ENCODE results near the gene AP2A1.

The AP2A1 gene

DNA sequence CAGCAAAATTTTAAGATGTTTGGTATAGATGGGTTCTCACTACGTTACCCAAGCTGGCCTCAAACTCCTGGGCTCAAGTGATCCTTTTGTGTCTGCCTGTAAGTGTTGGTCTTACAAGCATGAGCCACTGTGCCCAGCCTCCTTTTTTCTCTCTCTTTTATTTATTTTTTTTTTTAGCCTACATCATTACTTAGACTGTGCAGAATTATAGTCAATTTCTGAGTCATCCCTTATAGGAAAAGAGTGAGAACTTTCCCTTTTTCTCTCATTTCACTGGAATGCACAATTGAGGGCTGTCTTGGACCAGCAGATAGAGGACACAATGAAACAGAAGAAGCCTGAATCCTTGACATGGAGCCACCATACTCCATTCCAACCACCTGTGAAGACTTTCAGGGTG is 17.0 kb upstream of the AP2A1 start:
- no peak for DNase-seq (ENCODE audit: low read depth)
- no peak overlapping the region for H3K4me3 ChIP-seq (replicated peaks; ENCODE audit: low read depth, low read length)
- TF ChIP-seq, protein P1, sequence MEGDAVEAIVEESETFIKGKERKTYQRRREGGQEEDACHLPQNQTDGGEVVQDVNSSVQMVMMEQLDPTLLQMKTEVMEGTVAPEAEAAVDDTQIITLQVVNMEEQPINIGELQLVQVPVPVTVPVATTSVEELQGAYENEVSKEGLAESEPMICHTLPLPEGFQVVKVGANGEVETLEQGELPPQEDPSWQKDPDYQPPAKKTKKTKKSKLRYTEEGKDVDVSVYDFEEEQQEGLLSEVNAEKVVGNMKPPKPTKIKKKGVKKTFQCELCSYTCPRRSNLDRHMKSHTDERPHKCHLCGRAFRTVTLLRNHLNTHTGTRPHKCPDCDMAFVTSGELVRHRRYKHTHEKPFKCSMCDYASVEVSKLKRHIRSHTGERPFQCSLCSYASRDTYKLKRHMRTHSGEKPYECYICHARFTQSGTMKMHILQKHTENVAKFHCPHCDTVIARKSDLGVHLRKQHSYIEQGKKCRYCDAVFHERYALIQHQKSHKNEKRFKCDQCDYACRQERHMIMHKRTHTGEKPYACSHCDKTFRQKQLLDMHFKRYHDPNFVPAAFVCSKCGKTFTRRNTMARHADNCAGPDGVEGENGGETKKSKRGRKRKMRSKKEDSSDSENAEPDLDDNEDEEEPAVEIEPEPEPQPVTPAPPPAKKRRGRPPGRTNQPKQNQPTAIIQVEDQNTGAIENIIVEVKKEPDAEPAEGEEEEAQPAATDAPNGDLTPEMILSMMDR (IDR thresholded peaks at IDR 0.05; ENCODE audit: low read length, missing control alignments), result no peak

DNA sequence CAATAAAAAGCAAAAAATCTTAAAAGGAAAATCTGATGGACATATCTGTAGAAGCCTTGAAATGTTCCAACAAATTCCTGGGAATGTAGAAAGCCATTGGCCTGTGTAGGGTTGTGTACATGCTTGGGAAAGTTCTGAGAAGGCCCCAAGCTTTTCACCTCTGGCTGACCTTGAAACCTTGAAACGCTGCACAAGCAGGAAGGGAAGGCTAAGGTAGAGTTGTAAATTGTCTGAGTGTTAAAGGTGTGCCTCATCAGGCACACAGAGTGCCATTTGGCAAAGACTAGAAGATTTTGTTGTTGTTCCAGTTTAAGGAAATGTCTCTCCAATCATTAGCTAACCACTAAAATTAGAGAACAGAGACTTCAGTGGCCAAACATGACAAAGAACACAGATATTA is 14.1 kb upstream of the AP2A1 start:
- no peak for DNase-seq (ENCODE audit: low read depth)
- no peak overlapping the region for H3K4me3 ChIP-seq (replicated peaks; ENCODE audit: low read depth, low read length)
- TF ChIP-seq, protein P1 (IDR thresholded peaks at IDR 0.05; ENCODE audit: low read length, missing control alignments), result no peak

DNA sequence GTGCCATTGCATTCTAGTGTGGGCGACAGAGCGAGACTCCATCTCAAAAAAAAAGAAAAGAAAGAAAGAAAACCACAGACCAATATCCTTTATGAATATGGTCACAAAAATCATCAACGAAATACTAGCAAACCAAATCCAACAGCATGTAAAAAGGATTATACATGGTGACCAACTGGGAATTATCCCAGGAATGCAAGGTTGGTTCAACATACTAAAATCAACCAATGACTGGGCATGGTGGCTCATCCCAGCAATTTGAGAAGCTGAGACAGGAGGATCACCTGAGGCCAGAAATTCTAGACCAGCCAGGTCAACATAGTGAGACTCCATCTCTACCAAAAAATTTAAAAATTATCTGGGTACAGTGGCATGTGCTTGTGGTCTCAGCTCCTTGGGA is 10.8 kb upstream of the AP2A1 start:
- no peak for DNase-seq (ENCODE audit: low read depth)
- TF ChIP-seq, protein P1 (IDR thresholded peaks at IDR 0.05; ENCODE audit: low read length, missing control alignments), result no peak
- H3K4me3 ChIP-seq (replicated peaks; ENCODE audit: low read depth, low read length), result no peak overlapping the region

DNA sequence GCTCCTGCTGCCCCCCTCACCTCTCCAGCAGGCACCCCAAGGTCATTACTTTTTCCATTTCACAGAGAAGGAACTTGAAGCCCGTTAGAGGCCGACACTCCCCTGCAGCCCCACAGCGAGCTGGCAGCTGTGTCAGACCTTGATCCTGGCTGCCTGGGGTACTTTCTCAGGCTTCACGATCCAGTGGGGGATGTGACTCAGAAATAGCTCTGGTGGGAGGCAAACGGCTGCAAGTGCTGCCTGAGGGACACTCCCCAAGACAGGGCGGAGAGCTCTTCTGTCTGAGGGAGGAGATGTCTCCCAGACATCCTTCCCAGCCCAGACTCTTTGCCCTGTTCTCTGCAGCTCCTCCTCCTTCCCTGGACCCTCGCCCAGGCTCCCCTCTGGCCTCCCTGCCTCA is 8.5 kb upstream of the AP2A1 start:
- DNase-seq (ENCODE audit: low read depth), result peak; percentile 66
- H3K4me3 ChIP-seq (replicated peaks; ENCODE audit: low read depth, low read length), result no peak overlapping the region
- TF ChIP-seq, protein P1 (IDR thresholded peaks at IDR 0.05; ENCODE audit: low read length, missing control alignments), result no peak

DNA sequence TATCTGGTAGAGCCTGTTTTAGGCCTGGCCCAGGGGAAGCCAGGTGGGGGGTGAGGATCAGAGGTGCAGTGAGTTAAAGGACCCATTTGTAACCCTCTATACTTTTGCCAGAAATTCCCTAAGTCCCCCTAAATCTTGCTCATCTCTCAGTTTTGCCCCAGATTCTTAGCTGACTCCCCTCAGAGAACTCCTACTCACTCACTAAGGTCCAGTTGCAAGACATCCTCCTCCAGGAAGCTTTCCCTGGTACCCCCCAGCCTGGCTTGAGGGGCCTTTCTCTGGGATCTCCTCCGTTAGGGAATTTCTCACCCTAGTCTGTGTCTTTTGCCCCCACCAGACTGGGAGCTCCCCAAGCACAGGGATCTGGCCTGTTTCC is 5.6 kb upstream of the AP2A1 start:
- no peak for DNase-seq (ENCODE audit: low read depth)
- TF ChIP-seq, protein P1 (IDR thresholded peaks at IDR 0.05; ENCODE audit: low read length, missing control alignments), result no peak
- no peak overlapping the region for H3K4me3 ChIP-seq (replicated peaks; ENCODE audit: low read depth, low read length)

DNA sequence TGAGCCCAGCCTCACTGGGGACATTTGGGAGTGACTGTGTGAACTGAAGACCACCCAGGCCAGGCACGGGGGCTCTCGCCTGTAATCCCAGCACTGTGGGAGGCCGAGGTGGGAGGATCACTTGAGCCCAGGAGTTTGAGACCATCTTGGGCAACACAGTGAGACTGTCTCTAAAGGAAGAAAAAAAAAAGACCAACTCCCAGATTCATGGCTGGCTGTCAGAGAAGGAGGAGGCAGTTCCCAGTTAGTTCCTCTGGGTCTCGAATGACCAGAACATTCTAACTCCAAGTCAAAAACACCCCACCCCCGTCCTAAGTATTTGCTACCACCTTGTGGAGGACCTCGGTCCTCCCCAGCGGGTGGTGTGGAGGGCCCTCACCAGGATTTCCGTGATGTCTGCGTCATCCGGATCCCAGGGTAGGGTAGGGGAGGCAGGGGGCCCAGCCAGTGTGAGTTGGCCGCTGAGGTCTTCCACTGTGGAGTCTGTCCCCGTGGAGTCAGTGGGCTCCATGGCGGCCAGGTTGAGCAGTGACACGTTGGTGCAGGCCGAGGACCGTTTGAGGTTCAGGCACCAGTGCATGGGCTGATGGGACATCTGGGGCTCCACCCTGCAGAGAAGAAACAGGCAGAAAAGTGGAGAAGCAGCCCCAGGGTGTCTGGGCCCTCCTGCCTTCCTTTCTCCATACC is 5.0 kb upstream of the AP2A1 start:
- no peak overlapping the region for H3K4me3 ChIP-seq (replicated peaks; ENCODE audit: low read depth, low read length)
- DNase-seq (ENCODE audit: low read depth), result peak; percentile 74
- TF ChIP-seq, protein P1 (IDR thresholded peaks at IDR 0.05; ENCODE audit: low read length, missing control alignments), result peak; percentile 40

DNA sequence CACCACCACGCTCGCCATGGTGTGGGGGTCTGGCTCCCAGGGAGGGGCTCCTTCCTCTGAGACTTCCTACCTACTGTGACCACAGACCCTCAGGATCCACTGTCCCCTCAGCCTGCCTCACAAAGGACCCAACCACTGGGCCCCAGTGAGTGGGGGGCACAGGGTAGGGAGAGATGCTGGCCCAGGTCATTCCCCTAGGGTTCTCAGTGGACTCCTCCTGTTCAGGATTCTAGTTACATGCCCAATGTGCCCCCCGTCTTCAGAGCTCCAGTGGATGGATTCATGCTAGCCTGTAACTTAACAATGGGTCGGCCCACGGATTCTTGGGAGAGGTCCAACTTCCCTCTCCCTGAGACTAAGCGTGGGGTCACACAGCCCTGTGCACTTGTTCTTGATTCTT is 3.6 kb upstream of the AP2A1 start, which contains the start of gene TSKS:
TSS of gene TSKS (minus strand) at position 77 of the 400 bp plus-strand sequence. CDS start at position 18, 59 bp downstream.
- DNase-seq (ENCODE audit: low read depth), result no peak
- no peak within 1 kb of the TSS for H3K4me3 ChIP-seq (replicated peaks; ENCODE audit: low read depth, low read length)
- TF ChIP-seq, protein P1 (IDR thresholded peaks at IDR 0.05; ENCODE audit: low read length, missing control alignments), result no peak

Data from fibroblast of pulmonary artery (primary cell).